Middle frontal gyrus (tissue), 1 donor: ENCODE results near the gene TMEM131L.
"Not testable (repeated sequence)": the region's sequence is repeated elsewhere in the genome, so short reads cannot be mapped to it uniquely, and the experiment has no call there.

Experiments used
- DNase-seq: peaks from one replicate; pipeline ENCODE4 v3.0.0-alpha.2; 2015; ENCODE audit warnings: low spot score; ENCODE audit errors: extremely low spot score

Gene TMEM131L

DNA sequence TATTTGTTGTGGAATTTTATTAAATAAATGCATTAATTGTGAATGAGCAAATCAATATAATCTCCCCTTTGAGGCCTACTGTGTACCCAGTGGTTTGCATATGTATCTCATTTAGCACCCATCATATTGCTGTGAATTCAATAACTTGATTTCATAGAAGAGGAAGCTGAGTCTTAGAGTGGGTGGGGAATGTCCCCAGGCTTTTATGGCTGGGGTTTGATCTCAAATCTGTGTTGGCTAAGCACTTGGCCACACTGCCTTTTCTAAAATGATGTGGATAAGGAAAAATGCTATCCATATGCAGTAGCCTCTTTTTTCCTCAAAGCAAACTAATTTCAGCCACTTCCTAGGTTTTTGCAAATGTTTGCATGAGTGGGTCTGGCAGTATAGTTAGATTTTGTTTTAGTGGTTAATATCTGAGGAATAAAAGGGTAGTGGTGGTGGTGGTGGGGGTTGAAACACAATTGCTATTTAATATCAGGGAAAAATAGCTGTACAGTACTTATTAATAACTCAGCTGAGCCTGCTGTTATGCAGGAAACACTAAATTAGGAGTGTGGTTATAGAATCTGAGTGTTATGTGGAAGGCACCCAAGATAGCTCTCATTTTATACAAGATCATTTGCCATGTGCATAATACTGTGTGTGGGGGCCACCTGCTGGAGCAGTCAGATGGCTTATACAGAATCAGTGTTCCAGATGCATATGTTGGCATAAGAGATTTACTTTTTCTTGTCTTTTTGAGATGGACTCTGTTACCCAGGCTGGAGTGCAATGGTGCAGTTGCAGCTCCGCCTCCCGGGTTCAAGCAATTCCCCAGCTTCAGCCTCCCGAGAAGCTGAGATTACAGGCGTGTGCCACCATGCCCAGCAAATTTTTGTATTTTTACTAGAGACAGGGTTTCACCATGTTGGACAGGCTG is 108.0 kb downstream of the TMEM131L start:
- DNase-seq: peak; percentile 74

DNA sequence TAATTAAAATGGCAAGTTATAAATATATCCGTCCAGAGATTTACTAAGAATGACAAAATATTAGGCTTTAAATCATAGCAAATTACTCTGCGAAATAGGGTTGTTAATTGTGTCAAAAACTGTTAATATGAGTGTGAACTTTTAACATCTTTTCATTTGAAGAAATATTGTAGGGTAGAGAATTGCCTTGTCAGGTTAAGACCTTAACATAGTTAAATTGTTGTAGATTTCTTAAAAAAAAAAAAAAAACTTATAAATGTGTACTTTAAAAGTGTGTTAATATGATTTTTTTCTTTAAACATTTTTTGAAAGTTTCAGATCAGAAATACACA is 110.2 kb downstream of the TMEM131L start:
- DNase-seq: no peak

DNA sequence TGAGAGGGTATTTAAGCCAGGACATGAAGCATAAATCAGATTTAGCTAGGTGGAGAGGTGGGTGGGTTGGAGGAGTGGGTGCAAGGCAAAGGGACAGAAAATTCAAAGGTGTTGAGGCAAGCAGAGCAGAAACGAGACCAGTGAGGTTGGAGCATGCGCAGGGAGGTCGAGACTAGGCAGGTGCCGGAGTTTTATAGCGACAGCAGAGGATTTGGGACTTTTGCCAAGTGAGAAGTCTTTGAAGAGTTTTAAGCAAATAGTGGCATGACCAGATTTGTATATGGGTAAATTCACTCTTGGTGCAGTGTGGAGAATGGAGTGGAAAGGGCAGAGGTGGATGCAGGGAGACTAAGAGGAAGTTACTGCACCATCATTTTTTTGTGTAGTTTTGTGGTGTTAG is 110.9 kb downstream of the TMEM131L start:
- no peak for DNase-seq

DNA sequence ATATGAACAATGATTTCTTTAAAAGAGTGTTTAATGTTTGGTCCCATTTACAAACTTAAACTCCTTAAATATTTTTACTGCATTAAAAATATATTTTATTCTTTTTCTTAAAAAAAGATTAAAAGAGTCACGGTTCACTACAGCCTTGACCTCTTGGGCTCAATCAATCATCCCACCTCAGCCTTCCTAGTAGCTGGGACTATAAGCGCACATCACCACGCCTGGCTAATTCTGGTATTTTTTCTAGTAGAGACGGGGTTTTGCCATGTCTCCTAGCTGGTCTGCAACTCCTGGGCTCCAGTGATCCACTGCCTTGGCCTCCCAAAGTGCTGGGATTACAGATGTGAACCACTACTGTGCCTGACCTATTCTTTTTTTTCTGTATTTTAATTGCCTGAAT is 113.2 kb downstream of the TMEM131L start:
- no peak for DNase-seq

DNA sequence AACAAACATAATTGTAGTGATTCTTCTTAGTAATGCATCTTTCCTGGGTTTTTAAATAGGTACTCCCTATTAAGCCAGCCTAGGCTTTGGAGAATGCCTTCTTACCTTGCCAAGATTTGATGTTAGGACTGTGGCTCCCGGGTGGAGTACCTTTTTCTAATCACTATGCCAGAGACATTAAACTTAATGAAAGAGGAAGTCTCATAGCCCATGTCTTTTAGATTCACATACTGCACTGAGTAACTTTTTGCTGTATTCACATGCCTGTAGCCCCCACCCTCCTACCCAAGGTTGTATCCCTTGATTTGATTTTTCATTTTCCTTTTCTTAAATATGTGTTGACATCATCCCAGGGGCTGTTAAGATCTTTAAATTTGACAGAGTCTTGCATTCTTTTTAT is 113.7 kb downstream of the TMEM131L start:
- no peak for DNase-seq

DNA sequence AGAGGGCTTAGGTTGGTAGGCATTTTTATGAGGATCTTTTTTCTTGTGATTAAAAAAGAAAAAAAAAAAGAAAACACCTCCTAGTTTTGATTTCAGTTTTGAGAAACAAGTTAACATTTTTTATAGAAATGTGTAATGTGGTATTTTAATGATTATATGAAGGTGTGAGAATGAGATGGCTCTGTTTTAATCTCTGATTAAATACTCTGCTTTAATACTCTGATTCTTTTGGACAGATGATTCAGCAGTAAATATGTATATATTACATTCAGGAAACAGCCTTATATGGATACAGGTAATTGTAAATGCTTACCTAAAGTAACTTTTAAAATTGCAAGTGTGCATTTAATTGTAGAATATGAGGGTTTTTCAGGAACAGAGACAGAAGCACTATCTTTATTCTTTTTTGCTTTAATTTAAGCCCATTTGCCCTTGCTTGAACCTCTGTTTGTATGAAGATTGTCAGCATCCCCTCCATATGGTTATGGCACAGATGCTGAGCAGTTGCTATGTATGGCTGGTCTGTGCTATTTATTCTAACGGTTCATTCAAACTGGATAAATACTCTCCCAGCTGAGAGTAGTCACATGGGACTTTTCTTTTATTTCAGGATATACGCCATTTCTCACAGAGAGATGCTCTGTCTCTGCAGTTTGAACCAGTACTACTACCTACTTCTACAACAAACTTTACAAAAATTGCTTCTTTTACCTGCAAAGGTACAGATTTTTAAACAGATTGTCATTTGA is 117.0 kb downstream of the TMEM131L start:
- DNase-seq: no peak

DNA sequence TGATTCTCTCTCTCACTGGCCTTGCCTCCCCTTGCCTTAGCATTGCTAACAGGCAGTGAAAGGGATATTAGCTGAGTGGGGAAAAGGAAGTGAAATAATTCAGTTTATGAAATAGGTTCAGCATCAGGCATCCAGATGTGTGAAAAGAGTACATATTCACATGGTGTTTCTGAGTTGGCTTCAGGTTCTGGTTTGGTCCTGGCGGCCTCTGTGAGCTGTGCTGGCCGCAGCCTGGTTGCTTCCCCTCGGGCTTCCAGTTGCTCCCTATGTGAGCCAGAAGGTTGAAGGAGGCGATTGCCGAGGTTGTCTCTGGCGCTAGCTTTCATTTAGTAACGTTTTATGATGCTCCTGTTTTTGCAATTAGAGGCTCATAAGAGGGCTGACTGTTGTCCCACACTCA is 118.9 kb downstream of the TMEM131L start:
- no peak for DNase-seq

DNA sequence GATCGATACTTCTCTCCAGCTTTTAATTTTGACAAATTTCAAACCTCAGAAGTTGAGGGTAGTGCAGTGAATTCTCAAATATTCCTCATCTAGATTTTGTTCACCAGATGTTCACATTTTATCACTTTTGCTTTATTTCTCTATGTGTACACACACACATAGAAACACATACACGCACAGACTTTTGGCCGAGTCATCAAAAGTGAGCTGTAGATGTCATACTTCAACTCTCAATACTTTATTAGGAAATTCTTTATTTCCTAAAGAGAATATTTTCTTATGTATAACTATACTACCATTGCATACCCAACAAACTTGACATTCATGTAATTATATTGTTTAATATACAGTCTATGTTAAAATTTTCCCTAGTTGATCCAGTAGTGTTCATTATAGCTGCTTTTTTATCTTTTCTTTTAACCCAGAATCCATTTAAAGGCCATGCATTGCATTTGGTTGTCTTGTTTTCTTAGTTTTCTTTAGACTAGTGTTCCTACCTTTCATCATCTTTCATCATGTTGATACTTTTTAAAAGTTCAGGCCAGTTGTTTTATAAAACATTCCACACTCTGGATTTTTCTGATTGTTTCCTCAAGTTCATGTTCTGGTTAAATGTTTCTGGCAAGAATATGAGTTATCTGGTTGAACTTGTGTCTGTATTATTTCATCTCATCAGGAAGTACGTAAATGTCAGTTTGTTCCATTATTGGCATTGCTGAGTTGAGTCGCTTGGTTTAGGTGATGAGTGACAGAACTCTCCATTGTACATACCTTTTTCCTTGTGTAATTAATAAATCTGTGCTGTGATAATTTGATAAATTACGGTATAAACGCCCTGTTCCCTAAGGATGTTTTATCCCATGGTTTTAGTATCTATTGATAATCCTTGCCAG is 123.8 kb downstream of the TMEM131L start:
- no peak for DNase-seq

DNA sequence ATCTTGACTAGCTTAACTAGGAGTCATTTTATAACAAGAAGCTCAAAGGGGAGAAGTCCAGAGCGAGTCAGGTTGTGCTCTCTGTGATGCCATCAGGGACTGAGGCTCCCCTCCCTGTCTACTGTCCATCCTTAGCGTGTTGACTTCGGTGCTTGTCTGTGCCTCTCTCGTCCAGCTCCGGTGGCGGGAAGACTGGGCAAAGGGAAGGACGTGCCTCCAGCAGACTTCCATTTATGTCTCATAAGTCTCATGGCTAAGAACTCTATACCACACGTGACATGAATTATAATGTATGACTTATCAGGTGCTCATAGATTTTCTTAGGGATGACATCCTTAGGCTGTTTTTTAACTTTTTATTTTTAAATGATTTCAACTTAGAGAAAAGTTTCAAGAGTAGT is 125.3 kb downstream of the TMEM131L start:
- DNase-seq: no peak

DNA sequence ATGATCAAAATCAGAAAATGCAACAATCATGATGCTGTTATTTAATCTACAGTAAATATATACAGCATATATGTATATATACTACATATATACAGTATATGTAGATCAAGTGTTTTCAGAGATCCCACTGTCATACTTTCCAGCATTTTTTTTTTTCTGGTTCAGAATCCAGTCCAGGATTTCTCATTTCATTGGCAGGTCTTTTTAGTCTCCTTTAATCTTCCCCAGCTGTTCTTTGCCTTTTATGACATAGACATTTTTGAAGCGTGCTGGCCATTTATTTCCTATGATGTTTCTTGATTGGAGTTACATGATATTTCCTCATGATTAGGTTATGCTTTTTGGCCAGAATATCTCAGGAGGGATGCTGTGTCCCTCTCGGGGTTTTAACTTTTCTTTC is 125.9 kb downstream of the TMEM131L start:
- no peak for DNase-seq

DNA sequence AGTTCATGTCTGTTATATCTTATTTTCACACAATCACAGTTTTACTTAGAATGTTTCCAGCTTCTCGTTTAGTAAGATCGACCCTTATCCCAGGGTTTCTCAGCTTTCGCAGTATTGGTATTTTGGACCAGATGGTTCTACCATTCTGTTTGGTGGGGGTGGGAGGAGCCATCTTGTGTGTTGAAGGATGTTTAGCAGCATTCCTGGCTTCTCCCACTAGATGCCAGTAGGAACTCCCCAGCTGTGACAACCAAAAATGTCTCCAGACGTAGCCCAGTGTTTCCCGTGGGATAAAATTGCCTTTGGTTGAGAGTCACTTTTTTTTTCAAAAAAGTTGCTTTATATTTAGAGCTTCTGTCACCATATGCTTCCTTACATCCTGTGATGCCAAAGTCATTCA is 127.0 kb downstream of the TMEM131L start:
- DNase-seq: no peak

DNA sequence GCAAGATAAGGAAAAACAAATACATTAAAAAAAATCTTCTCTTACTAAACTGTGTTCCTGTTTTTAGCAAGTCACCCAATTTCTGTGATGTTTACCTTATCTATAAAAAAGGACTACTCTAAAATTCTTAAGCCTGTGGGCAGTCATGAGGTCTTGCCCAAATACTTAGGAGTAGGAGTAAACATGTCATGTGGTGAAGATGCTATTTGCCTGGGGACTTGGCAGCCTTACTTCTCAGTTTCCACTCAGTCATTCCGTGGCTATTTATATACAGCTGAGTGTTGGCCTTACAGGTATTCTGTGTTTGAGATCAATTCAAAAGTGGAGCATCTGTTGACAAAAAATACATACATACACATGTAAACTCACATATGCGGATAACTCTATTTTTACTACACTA is 128.1 kb downstream of the TMEM131L start:
- DNase-seq: no peak

DNA sequence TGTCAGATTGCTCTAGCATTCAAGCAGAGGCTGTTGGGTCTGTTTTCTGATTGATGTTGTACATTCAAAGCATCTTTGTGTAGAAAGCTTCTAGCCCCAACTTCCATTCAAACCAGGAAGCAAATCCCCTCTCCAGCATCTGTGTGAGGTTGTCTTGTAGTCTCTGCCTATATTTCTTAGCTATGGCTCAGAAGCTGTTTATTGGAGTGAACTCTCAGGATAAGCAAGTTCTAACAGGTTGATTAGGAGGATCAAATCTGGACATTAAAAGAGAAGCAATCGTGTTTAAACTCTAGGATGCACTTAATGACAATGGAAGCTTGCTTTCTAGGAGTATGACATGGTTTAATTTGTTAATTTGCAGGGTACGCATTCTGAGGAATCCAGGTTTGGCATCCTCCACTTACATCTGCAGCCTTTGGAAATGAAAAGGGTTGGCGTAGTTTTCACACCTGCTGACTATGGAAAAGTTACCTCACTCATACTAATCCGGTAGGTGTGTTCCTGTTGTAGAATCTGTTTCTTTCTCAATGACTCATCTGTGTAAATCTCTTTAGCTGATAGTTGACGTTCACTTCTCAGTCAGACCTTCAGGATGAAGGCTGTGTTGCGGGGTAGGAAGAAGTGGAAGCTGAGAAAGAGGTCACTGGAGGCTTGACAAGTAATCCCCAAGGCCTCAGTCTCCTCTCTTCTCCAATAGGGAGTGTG is 129.9 kb downstream of the TMEM131L start:
- DNase-seq: no peak

DNA sequence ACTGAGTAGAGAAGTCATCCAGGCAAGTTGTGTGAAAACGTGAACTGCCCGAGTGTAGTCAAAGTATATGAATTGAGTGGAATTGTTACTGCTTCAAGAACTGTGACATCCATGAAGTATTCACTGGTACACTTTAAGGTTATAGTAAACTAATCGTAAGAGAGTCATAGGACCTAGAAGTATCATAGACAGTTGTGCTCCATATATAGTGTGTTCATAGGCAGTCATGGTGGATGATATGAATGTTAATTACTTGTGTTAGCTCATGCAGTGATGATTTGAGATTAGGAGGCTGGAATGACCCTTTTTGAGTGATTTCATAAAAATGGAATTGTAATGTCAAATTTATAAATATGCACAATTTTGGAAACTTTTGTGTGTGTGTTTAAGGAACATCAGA is 136.6 kb downstream of the TMEM131L start:
- no peak for DNase-seq

DNA sequence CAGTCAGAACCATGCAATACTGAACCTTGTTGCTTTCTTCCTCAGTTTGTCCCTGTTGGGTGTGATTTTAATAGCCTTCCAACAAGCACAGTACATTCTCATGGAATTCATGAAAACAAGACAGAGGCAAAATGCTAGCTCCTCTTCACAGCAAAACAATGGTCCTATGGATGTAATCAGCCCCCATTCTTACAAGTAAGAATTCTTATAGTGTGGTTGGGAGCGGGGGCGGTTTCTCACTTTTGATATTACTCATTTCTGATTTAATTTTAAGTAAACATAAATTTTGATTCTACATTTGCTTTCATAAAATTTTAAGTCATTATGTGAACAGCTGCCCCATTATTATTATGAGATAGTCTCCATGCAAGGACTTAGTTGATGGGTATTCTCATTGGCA is 137.1 kb downstream of the TMEM131L start:
- DNase-seq: no peak

DNA sequence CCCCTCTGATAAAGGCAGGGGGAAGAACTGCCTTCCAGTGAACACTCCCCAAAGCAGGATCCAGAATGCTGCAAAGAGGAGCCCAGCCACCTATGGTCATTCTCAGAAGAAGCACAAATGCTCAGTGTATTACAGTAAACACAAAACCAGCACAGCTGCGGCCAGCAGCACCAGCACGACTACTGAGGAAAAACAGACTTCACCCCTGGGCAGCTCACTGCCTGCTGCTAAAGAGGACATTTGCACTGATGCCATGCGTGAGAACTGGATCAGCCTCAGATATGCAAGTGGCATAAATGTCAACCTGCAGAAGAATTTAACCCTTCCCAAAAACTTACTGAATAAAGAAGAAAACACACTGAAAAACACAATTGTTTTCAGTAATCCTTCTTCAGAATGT is 137.7 kb downstream of the TMEM131L start:
- no peak for DNase-seq

DNA sequence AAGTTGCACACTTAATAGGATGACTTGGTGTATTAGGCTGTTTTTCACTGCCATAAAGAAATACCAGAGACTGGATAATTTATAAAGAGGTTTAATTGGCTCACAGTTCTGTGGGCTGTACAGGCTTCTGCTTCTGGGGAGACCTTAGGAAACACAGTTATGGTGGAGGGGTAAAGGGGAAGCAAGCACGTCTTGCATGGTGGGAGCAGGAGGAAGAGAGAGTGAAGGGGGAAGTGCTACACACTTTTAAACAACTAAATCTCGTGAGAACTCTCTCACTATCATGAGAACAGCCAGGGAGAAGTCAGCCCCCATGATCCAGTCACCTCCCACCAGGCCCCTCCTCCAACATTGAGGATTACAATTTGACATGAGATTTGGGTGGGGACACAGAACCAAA is 142.9 kb downstream of the TMEM131L start:
- not testable (repeated sequence) for DNase-seq

DNA sequence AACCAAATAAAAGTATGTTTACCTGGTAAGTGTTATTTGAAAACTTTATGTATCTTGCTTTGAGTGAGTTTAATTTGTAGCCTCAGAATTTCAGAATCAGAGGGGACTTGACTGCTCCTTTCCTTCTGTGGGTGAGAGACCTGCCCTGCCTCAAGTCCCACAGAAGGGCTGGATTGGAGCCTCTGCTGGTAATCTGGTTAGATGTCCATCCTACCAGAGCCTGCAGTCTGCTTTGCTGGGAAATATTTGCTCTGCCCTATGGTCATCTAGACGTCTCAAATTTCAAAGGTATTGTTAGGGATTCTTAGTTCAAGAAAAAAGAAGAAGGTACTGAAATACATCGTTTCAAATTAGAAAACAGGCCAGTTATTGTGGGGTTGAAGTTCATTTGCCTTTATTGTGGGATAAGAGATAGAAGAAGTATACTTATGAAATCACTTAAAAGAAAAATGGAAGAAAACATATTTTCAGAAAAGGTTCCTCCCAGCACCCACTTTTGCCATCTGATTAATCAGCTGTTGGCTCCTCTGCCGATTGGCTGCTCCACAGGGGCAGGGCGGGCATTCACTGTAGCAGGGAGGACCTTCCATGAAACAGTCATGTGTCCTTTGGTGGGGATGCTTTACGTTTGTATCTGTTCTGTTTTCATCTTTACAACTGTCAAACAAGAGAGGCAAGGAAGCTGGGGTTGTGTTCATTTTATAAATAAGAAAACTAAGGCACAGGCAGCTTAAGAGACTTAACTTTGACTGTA is 144.6 kb downstream of the TMEM131L start:
- no peak for DNase-seq

DNA sequence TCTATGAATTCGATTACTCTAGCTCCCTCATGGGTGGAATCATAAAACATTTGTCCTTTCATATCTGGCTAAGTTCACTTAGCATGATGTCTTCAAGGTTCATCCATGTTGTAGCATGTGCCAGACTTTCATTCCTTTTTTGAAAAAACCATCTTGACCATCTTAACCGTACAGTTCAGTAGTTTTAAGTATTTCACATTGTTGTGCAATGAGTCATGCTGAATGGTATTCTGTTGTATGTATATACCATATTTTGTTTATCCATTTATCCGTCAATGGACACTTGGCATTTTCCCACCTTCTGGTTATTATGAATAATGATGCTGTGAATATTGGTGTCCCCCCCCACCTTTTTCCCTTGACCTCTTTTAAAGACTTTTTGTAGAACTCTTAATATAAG is 145.5 kb downstream of the TMEM131L start:
- DNase-seq: no peak

DNA sequence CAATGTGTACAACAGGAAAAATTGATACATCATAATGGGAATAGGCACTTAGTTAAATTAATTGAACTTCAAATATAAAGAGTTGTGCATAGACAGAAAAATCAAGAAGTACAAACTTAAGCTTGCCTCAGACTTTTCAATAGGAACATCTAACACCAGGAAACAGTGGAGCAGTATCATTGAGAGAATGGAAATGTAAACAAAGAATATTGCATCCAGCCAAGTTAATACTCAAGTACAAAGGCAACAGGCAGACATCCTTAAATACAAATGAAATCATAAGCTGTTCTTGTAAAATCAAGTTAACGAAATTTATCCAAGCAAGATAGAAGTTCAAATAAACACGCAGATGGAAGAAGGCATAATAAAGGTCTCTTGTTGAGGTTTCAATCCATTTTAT is 146.7 kb downstream of the TMEM131L start:
- no peak for DNase-seq
